ENCODE data around the gene HDGFL2.

GRCh38 chr19:4543842-4544647 is 71.9 kb downstream of the HDGFL2 start:
- no peak for TF ChIP-seq CTCF (IDR thresholded peaks at IDR 0.05; ENCODE audit: low read length)
- no peak for TF ChIP-seq EZH2 (optimal IDR thresholded peaks at IDR 0.05; ENCODE audit: low read depth, low read length)
